Liver (tissue), 3 donors: ENCODE results near the gene TM9SF4.

Source experiments
- CTCF ChIP-seq: fragments of 150-350 bp; IDR thresholded peaks from 2 replicates; pipeline ENCODE4 v1.5.1; 2017; ENCODE audit warnings: improper control_type of control experiment, low read depth, low read length; ENCODE audit not compliant: missing input control
- GABPA ChIP-seq, 2 donors: IDR thresholded peaks in 1 of 2; conservative IDR thresholded peaks in 1 of 2; 2 replicates each; pipeline ENCODE4 v1.6.1; 2016; ENCODE audit warnings: antibody characterized with exemption in 2 of 2, mild to moderate bottlenecking in 1 of 2, moderate library complexity in 1 of 2
- REST ChIP-seq: IDR thresholded peaks from 2 replicates; pipeline ENCODE4 v1.6.1; 2016; ENCODE audit warnings: antibody characterized with exemption, mild to moderate bottlenecking
- donor health status: healthy.
- donor health status: healthy.

- TF ChIP-seq CTCF (no peak), REST (no peak), GABPA (IDR thresholded peaks at IDR 0.05 in 1 of 2, conservative IDR thresholded peaks at IDR 0.05 in 1 of 2) (no peak)
Observed at GRCh38 chr20:32205110-32205842, 95.8 kb downstream of the TM9SF4 start.
